Measurements from ENCODE around the gene PIK3AP1.

DNA sequence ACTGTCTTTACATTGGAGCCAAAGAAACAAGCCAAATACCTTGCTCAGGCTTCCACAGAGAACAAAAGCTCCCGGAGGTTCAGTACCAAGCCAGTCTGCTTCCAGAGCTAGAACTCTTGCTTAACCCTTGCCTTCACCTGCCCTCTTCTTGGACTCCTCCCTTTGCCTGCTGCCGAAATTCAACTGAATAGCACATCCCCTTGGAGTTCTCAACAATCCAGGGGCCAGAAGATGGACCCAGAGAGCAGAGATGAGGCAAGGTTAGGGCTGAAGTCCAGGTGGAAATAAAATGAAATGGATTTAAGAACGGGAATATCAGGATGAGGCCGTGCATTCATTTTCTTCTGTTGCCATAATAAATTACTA lies 876 bp upstream of the PIK3AP1 start:
- TF ChIP-seq POLR2A (IDR thresholded peaks at IDR 0.05) = no peak
- TF ChIP-seq, protein P1, sequence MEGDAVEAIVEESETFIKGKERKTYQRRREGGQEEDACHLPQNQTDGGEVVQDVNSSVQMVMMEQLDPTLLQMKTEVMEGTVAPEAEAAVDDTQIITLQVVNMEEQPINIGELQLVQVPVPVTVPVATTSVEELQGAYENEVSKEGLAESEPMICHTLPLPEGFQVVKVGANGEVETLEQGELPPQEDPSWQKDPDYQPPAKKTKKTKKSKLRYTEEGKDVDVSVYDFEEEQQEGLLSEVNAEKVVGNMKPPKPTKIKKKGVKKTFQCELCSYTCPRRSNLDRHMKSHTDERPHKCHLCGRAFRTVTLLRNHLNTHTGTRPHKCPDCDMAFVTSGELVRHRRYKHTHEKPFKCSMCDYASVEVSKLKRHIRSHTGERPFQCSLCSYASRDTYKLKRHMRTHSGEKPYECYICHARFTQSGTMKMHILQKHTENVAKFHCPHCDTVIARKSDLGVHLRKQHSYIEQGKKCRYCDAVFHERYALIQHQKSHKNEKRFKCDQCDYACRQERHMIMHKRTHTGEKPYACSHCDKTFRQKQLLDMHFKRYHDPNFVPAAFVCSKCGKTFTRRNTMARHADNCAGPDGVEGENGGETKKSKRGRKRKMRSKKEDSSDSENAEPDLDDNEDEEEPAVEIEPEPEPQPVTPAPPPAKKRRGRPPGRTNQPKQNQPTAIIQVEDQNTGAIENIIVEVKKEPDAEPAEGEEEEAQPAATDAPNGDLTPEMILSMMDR (IDR thresholded peaks at IDR 0.05) = no peak

All from stomach (tissue), 4 donors.